Fibroblast of pulmonary artery (primary cell): ENCODE data around the gene NDUFB7.

Experiments
- DNase-seq: peaks from one replicate; pipeline ENCODE4 v3.0.0-alpha.2; 2010; ENCODE audit warnings: low read depth
- H3K4me3 ChIP-seq: replicated peaks from 2 replicates; pipeline ENCODE4 v1.5.1; 2011; ENCODE audit warnings: low read depth, mild to moderate bottlenecking, control low read depth, low read length, moderate library complexity
- CTCF ChIP-seq: IDR thresholded peaks from 2 replicates; pipeline ENCODE4 v1.5.1; 2011; ENCODE audit warnings: mild to moderate bottlenecking, control low read depth, low read length, inconsistent platforms; ENCODE audit errors: missing control alignments

The NDUFB7 gene

GRCh38 chr19:14528419-14529253, 43.2 kb downstream of the NDUFB7 start:
- TF ChIP-seq CTCF: no peak
- DNase-seq: peak; percentile 35
- H3K4me3 ChIP-seq: peak overlapping the region; percentile 98

GRCh38 chr19:14526423-14526822, 45.4 kb downstream of the NDUFB7 start:
- no peak overlapping the region for H3K4me3 ChIP-seq
- DNase-seq: no peak
- no peak for TF ChIP-seq CTCF

GRCh38 chr19:14525729-14526128, 46.1 kb downstream of the NDUFB7 start:
- no peak overlapping the region for H3K4me3 ChIP-seq
- no peak for TF ChIP-seq CTCF
- DNase-seq: no peak

GRCh38 chr19:14520543-14520942, 51.3 kb downstream of the NDUFB7 start:
- DNase-seq: no peak
- no peak for TF ChIP-seq CTCF
- H3K4me3 ChIP-seq: no peak overlapping the region

- no peak for TF ChIP-seq CTCF
- DNase-seq: peak; percentile 75
- H3K4me3 ChIP-seq: no peak overlapping the region
Measured at GRCh38 chr19:14519860-14520407, 51.9 kb downstream of the NDUFB7 start.

GRCh38 chr19:14519245-14519859, 52.5 kb downstream of the NDUFB7 start:
- TF ChIP-seq CTCF: no peak
- no peak for DNase-seq
- H3K4me3 ChIP-seq: no peak overlapping the region
